Transverse colon (tissue), 4 donors: ENCODE data around the gene SHMT2. TPM values are rescaled to one million over a fixed set of nuclear protein-coding genes. Genes with fewer than 3 reads are reported as not detected.

Source experiments
- DNase-seq: peaks from one replicate; pipeline ENCODE4 v3.0.0-alpha.2; 2019
- H3K27ac ChIP-seq, 4 donors: fragments of 200-600 bp; sonication (generic); 2 replicates each; pipeline ENCODE4 v1.5.1; 2016 to 2018; ENCODE audit warnings: inconsistent platforms in 4 of 4
- H3K27me3 ChIP-seq: fragments of 200-600 bp; sonication (generic); 2 replicates; pipeline ENCODE4 v1.5.1; 2017; ENCODE audit warnings: inconsistent platforms
- H3K36me3 ChIP-seq, 4 donors: fragments of 200-600 bp; sonication (generic); 2 replicates each; pipeline ENCODE4 v1.5.1; 2017 to 2019; ENCODE audit warnings: inconsistent platforms in 4 of 4
- H3K4me1 ChIP-seq, 4 donors: fragments of 200-600 bp; sonication (generic); 2 replicates each; pipeline ENCODE4 v1.5.1; 2017 to 2020; ENCODE audit warnings: inconsistent platforms in 4 of 4
- H3K4me3 ChIP-seq, 4 donors: fragments of 200-600 bp; sonication (generic); 1 replicate in 1 of 4; 2 replicates in 3 of 4; pipeline versions ENCODE4 v1.5.1 to v1.6.1; 2017 to 2019; ENCODE audit warnings: inconsistent platforms in 4 of 4
- H3K9me3 ChIP-seq, 2 donors: fragments of 200-600 bp; sonication (generic); 2 replicates each; pipeline ENCODE4 v1.5.1; 2017 to 2019; ENCODE audit warnings: inconsistent platforms in 2 of 2
- CTCF ChIP-seq, 5 experiments: fragments of 200-600 bp in 3 of 5; fragments of 450-650 bp in 2 of 5; sonication (generic) in 3 of 5; IDR thresholded peaks; 1 replicate in 2 of 5; 2 replicates in 3 of 5; pipeline ENCODE4 v1.5.1; 2016 to 2017; ENCODE audit warnings: antibody characterized with exemption in 5 of 5, inconsistent platforms in 3 of 5, mild to moderate bottlenecking in 2 of 5, moderate library complexity in 1 of 5
- EP300 ChIP-seq: sonication (generic); formaldehyde crosslinking; IDR thresholded peaks from one replicate; pipeline ENCODE4 v1.6.1; 2017; ENCODE audit warnings: antibody characterized with exemption, low read depth
- POLR2A ChIP-seq: fragments of 450-650 bp; IDR thresholded peaks from one replicate; pipeline ENCODE4 v1.6.1; 2016; ENCODE audit warnings: antibody characterized with exemption, mild to moderate bottlenecking, moderate library complexity
- POLR2AphosphoS5 ChIP-seq, 3 donors: sonication (generic); formaldehyde crosslinking; IDR thresholded peaks; one replicate each; pipeline ENCODE4 v1.6.1; 2016; ENCODE audit warnings: antibody characterized with exemption in 3 of 3
- WGBS, 2 donors: methylation state at CpG; one replicate each; pipeline ENCODE4 v1.1.5; 2018; ENCODE audit warnings: low coverage in 1 of 2; 5-methylcytosine and 5-hydroxymethylcytosine counted together
- in situ Hi-C, 4 donors: fragments of 200-750 bp; cut with MboI; loops; one replicate each; pipeline versions ENCODE4 v1.15.0 to v1.15.1; 2017; ENCODE audit warnings: low sequenced_read_pairs in 3 of 4, low pct_ligation_motif_present in 1 of 4, low pct_unique_long_range_greater_than_20kb in 1 of 4
- intact Hi-C: fragments of 100-400 bp; cut with DNase I; formaldehyde crosslinking; loops from one replicate; pipeline ENCODE4 v1.15.1; 2023; ENCODE audit warnings: low total_unique reads
- total RNA-seq, 4 donors: library from RNA; depleted of rRNA; stranded (reverse); fragments of >200 nt; gene quantifications; one replicate each; pipeline ENCODE4 v1.1.0, GENCODE V29; 2016

Gene SHMT2
- total RNA-seq, 4 donors from 2014 or later: 29.2 to 104 (median 33.4) TPM

- 92% methylated on average over 1 to 3 of the region's 3 CpGs for WGBS, 2 donors
- no peak overlapping the region for H3K4me3 ChIP-seq
- H3K4me1 ChIP-seq: no peaks in the 10 kb centered on the region
- H3K27ac ChIP-seq: no peak overlapping the region
- H3K36me3 ChIP-seq: peaks cover 0 to 36% (median 11%) of the 10 kb centered on the region in 4 donors
- no peak for DNase-seq
- intact Hi-C loops: loop anchor here (5.0 kb wide), 1 partner anchor 190 kb away; no protein-coding TSS in a partner anchor
- in situ Hi-C loops: no loop called here
- TF ChIP-seq POLR2AphosphoS5 (IDR thresholded peaks at IDR 0.05): no peak
- no peaks in the 10 kb centered on the region for H3K27me3 ChIP-seq
- no peaks in the 10 kb centered on the region for H3K9me3 ChIP-seq
Observed at GRCh38 chr12:57262126-57262822, 32.8 kb downstream of the SHMT2 start.

- in situ Hi-C loops: no loop called here
- no peaks in the 10 kb centered on the region for H3K4me1 ChIP-seq
- H3K36me3 ChIP-seq: peaks cover 0 to 36% (median 12%) of the 10 kb centered on the region in 4 donors
- no peak for TF ChIP-seq POLR2A
- no peak for TF ChIP-seq CTCF (IDR thresholded peaks at IDR 0.05)
- no peak for TF ChIP-seq POLR2AphosphoS5 (IDR thresholded peaks at IDR 0.05)
- no peak for TF ChIP-seq EP300
- H3K9me3 ChIP-seq: no peaks in the 10 kb centered on the region
- no peak for DNase-seq
- intact Hi-C loops: loop anchor here (5.0 kb wide), 1 partner anchor 189 kb away; no protein-coding TSS in a partner anchor
- no peak overlapping the region for H3K4me3 ChIP-seq
- no peaks in the 10 kb centered on the region for H3K27me3 ChIP-seq
- no peak overlapping the region for H3K27ac ChIP-seq
- WGBS, 2 donors: 83 to 84% methylated on average over 2 of the region's 2 CpGs
Observed at GRCh38 chr12:57263096-57263495, 33.6 kb downstream of the SHMT2 start.

GRCh38 chr12:57266681-57267080 is 37.2 kb downstream of the SHMT2 start:
- Histone ChIP-seq H3K4me1 (no peaks in the 10 kb centered on the region), H3K27ac (no peak overlapping the region), H3K27me3 (no peaks in the 10 kb centered on the region), H3K36me3 (peaks cover 0 to 51% (median 12%) of the 10 kb centered on the region in 4 donors), H3K4me3 (no peak overlapping the region), H3K9me3 (no peaks in the 10 kb centered on the region)
- in situ Hi-C loops: no loop called here
- no peak for DNase-seq
- TF ChIP-seq POLR2AphosphoS5 (IDR thresholded peaks at IDR 0.05) (no peak), EP300 (no peak)
- intact Hi-C loops: no loop called here

GRCh38 chr12:57268264-57268663 is 38.8 kb downstream of the SHMT2 start:
- Histone ChIP-seq H3K4me3 (no peak overlapping the region), H3K27me3 (no peaks in the 10 kb centered on the region), H3K27ac (no peak overlapping the region), H3K36me3 (peaks cover 0 to 51% (median 12%) of the 10 kb centered on the region in 4 donors), H3K9me3 (no peaks in the 10 kb centered on the region), H3K4me1 (no peaks in the 10 kb centered on the region)
- no peak for TF ChIP-seq POLR2A
- no peak for TF ChIP-seq POLR2AphosphoS5 (IDR thresholded peaks at IDR 0.05)
- TF ChIP-seq CTCF (IDR thresholded peaks at IDR 0.05): no peak
- no peak for TF ChIP-seq EP300
- in situ Hi-C loops: no loop called here
- intact Hi-C loops: loop anchor here (1.0 kb wide), 1 partner anchor 25 kb away; no protein-coding TSS in a partner anchor
- no peak for DNase-seq
- 93% methylated on average over 7 of the region's 7 CpGs; no CpG with 5 or more reads in 1 of the 2 donors for WGBS, 2 donors

- no peak overlapping the region for H3K27ac ChIP-seq
- TF ChIP-seq EP300 (no peak), POLR2AphosphoS5 (IDR thresholded peaks at IDR 0.05) (no peak), POLR2A (no peak), CTCF (IDR thresholded peaks at IDR 0.05) (no peak)
- no peak overlapping the region for H3K4me3 ChIP-seq
- intact Hi-C loops (no loop called here), in situ Hi-C loops (no loop called here)
- DNase-seq: no peak
- peaks cover 0 to 56% (median 12%) of the 10 kb centered on the region in 4 donors for H3K36me3 ChIP-seq
- no peaks in the 10 kb centered on the region for H3K9me3 ChIP-seq
- WGBS, 2 donors: 100% methylated on average over 1 of the region's 1 CpG; no CpG with 5 or more reads in 1 of the 2 donors
- H3K27me3 ChIP-seq: no peaks in the 10 kb centered on the region
- H3K4me1 ChIP-seq: no peaks in the 10 kb centered on the region
Observed at GRCh38 chr12:57270966-57271470, 41.5 kb downstream of the SHMT2 start.
